RCC 7860 (cell line): Measurements from ENCODE around the gene KCNK17.

Experiments
- DNase-seq: peaks from one replicate; pipeline ENCODE4 v3.0.0-alpha.2; 2015; ENCODE audit warnings: low spot score
- FAIRE-seq: peaks from 2 replicates; lab custom pipeline; 2012; peaks lifted over from hg19 to GRCh38; lab: Jason Lieb, UNC

Gene KCNK17

GRCh38 chr6:39274903-39275302 lies 39.3 kb downstream of the KCNK17 start:
- FAIRE-seq = no peak

GRCh38 chr6:39274471-39274870 lies 39.7 kb downstream of the KCNK17 start:
- FAIRE-seq (no peak), DNase-seq (no peak)

More at GRCh38 chr6:39274903-39275302, 39.3 kb downstream of the KCNK17 start:
- DNase-seq = no peak

GRCh38 chr6:39273406-39273821 lies 40.8 kb downstream of the KCNK17 start:
- DNase-seq = no peak

GRCh38 chr6:39269961-39270360 lies 44.3 kb downstream of the KCNK17 start:
- FAIRE-seq = no peak

More at GRCh38 chr6:39273406-39273821, 40.8 kb downstream of the KCNK17 start:
- FAIRE-seq = no peak

DNA sequence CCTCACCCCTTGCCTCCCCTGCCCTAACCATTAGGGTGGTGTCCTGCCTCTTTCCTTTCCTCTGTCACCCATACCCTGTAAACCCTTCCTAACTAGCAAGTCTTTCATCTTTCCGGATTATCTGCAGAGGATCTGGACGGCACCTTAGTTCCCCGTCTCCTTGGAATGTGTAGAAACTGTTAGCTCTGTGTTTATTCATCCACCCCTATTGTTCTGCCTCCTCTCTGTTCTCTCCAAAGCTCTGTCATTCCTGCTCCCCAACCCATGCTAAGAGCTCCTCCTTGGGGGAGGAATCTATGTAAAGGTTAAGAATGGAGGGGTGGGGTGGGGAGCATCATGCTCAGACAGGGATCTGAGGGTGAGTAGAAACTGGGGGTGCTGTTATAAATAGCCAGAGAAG lies 45.5 kb downstream of the KCNK17 start:
- no peak for FAIRE-seq
- DNase-seq = no peak

More at GRCh38 chr6:39269961-39270360, 44.3 kb downstream of the KCNK17 start:
- DNase-seq = no peak

DNA sequence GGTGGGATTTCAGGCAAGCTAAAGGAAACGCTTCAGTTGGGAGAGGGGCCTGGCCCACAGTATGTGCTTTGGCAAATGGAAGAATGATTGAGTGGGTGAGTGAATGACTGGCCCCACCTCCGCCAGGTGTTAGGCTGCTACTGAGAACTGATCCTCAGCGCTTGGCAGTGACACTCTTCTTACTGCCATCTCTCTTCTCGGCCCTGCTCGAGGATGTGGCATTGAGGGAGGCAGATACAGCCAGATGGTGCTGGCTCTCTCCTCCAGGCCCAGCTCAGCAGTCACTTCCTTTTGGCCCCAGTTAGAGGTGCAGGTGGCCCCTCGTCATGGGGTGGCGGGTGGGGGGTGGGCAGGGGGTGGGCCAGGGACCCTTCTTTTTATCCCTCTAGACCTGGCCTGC lies 46.0 kb downstream of the KCNK17 start:
- FAIRE-seq = no peak
- DNase-seq = no peak

- DNase-seq = no peak
- FAIRE-seq = no peak
Measured at GRCh38 chr6:39266782-39267355, 47.4 kb downstream of the KCNK17 start.

- FAIRE-seq = no peak
- no peak for DNase-seq
Measured at GRCh38 chr6:39266375-39266774, 47.8 kb downstream of the KCNK17 start.

DNA sequence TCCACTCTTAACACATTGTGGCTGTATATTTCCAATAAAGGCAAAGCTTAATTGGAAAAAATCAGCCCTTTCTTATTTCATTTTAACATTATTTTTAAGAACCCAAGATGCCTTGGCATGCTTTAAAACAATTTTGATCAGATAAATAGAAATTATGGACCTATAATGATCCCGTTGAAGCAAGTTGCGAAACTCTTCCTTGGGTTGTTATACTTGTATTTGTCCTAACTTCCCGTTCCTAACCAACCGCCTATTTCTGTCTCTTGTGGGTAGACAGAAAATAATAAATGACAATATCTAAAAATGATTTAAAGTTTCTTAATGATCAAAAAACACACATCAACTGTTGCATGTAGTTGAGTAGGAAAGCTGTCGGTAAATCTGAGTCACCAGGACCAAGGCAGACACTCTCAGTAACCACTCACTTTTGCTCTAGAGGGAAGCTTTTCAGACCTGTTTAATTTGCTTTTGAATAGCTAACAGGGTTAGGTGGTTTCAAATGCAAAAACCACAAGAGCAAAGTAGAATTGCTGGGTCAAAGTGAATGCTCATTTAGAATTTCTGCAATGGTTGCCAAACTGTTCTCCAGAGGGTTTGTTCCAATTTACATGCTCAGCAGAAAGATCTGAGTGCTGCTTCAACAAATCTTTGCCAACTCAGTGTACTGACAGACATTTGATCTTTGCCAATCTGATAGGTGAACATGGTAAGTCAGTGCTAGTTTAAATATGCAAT lies 50.7 kb downstream of the KCNK17 start:
- FAIRE-seq = no peak
- no peak for DNase-seq

GRCh38 chr6:39261751-39262150 lies 52.5 kb downstream of the KCNK17 start:
- FAIRE-seq = no peak
- DNase-seq = no peak

- FAIRE-seq (no peak), DNase-seq (no peak)
Measured at GRCh38 chr6:39260953-39261352, 53.3 kb downstream of the KCNK17 start.

DNA sequence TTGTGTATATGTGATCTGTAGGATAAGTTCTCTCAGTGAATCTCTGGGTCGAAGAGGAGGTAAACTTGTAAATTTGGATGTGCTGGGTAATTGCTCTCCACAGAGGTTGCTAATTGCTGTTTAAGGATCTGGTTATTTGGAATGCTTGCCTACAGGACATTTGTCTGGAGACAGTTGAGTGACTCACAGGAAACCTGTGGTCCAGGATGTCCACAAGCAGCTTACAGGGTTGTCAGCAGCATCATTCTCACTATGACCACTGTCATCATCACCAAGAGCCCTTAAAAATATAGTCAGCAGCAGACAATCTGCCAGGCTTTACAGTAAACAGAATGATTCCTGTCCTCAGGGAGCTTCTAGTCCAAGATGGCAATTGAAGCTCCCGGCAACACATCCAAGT lies 53.8 kb downstream of the KCNK17 start:
- no peak for FAIRE-seq

DNA sequence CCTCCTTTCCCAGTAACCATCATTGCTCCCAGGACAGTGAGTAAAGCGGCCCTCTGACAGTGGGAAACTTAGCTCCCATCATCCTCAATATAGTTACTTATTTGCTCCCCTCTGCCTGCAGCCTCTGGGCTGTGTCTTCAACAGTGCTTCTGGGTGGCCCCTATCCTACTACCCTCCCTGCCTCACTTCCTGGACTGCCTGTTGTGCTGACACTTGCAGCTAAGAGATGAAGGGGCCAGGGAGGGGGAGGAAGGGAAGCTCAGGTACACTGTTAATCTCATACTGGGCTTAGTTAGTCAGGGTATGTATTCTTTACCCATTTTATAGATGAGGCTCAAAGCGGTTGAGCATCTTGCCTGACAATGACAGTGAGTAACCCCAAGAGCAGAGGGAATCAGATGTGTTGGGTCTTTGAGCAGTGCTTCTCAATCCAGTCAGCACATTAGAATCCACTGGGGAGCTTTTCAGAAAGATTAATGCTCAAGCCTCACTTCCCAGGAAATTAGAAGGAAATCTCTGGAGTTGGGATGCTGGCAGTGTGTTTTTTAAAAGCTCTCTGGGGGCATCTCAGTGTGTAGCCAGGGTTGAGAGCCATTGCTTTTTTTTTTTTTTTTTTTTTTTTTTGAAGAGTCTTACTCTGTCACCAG lies 57.8 kb downstream of the KCNK17 start:
- FAIRE-seq (no peak), DNase-seq (no peak)

More for the DNA sequence above, 53.8 kb downstream of the KCNK17 start:
- no peak for DNase-seq

DNA sequence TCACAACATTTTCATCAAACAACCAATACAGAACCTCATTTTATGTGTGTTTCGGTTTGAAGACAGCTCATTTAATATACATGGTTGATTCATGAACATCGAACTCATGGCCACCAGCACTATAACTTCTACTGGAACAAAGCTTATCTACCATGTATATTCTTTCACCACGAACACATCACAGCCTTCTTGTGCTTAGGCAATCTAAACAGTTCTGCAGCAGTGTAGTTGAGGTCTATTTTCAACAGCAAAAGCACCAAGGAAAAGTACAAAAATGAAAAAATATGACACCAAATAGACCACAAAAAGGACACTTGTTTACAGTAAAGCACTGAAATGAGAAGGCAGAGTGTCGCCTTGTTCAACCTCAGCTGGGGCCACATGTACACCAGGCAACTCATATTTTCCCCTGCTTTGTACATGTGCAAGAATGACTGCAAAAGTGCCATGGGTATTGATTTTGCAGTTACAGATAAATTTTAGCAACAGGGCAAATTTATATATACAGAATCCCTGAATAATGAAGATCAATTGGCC lies 59.2 kb downstream of the KCNK17 start:
- DNase-seq (no peak), FAIRE-seq (no peak)

DNA sequence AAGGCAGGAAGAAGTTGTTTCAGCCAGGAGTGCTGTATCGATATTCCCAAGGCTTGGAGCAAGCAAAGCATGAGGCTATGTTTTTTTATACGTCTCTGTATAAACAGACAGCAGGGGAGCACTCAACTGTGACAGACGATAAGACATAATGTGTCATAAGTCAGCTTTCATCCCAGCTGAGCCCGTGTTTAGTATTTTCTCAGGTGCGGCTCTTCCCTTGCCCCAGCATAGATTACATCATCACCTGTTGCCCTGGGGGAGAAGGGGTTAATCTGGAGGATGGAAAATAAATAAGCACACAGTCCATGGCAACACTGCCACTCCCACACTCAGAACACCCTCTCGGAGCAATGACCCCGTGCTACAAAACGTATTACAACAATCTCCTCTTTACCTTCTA lies 62.8 kb downstream of the KCNK17 start:
- DNase-seq (peak; percentile 4), FAIRE-seq (no peak)

DNA sequence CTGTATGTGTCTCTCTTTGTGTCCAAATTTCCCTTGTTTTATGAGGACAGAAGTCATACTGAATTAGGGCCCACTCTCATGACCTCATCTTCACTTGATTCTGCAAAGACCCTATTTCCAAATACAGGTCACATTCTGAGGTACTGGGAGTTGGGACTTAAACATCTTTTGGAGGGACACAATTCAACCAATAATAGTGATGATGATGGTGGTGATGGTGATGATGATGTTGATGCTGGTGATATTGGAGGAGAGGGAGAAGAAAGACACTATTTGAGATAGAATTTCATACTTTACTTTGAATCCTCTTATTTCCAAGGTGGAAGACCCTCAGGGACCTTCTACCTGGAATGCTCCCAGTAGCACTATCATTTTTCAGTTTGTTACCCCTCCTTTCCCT lies 63.7 kb downstream of the KCNK17 start:
- DNase-seq = no peak
- FAIRE-seq = no peak

DNA sequence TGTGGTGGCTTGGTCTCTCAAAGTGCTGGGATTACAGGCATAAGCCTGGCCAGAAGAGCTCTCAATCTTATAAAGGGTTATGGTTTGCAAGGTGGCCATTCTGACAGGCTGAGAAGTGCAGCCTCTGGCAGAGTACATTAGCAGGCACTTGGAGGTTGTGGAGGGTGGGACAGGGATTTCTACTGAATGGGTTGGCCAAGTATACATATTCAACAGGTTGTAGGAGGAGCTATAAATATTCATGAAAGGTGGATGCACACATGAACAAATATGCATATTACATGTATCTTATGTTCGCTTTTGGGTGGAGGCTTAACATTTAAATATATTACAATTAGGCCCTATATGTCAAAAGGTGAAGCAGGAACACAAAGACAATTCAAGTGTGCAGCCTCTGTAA lies 64.9 kb downstream of the KCNK17 start:
- FAIRE-seq = no peak

More for the DNA sequence above, 64.9 kb downstream of the KCNK17 start:
- no peak for DNase-seq
